Endothelial cell of umbilical vein (primary cell): ENCODE data around the gene SLC22A9. TPM values are rescaled to one million over a fixed set of nuclear protein-coding genes. Genes with fewer than 3 reads are reported as not detected.

Source experiments
- BruUV-seq: library from RNA; stranded (reverse); fragments of 400-500 nt; replicated peaks from 2 replicates; lab custom pipeline; 2021; lab: Mats Ljungman, UMichigan
- CTCF ChIA-PET: fragments of 300-600, 350-600 bp; sonication (Branson Sonifier 250); formaldehyde crosslinking; loops from one replicate; lab custom pipeline; 2021; ENCODE audit warnings: antibody characterized with exemption, inconsistent platforms; lab: Charles Lee
- POLR2A ChIA-PET: fragments of 300-600, 350-600 bp; sonication (Branson Sonifier 250); formaldehyde crosslinking; loops from one replicate; lab custom pipeline; 2021; ENCODE audit warnings: antibody characterized with exemption, inconsistent platforms; lab: Charles Lee
- DNase-seq: peaks from one replicate; pipeline ENCODE4 v3.0.0-alpha.2; 2011; ENCODE audit warnings: low read depth, low spot score
- FAIRE-seq: peaks from 2 replicates; lab custom pipeline; 2011; peaks lifted over from hg19 to GRCh38; lab: Jason Lieb, UNC
- H2AFZ ChIP-seq: 2 replicates; pipeline ENCODE4 v1.6.0; 2012; ENCODE audit warnings: low read depth, low read length, control low read depth, inconsistent platforms
- H3K27ac ChIP-seq: 2 replicates; pipeline ENCODE4 v1.5.1; 2011; ENCODE audit warnings: low read depth, mild to moderate bottlenecking, control low read depth, low read length, moderate library complexity; ENCODE audit not compliant: insufficient read depth
- H3K27me3 ChIP-seq, 2 experiments: 2 replicates each; pipeline versions ENCODE4 v1.6.0 to v1.6.1; 2011; ENCODE audit warnings: low read length in 2 of 2, mixed read lengths in 1 of 2; ENCODE audit not compliant: control insufficient read depth in 2 of 2, insufficient read depth in 2 of 2
- H3K36me3 ChIP-seq, 2 experiments: 2 replicates in 1 of 2; 3 replicates in 1 of 2; pipeline ENCODE4 v1.5.1; 2011; ENCODE audit warnings: low read length in 2 of 2, mild to moderate bottlenecking in 1 of 2, moderate library complexity in 1 of 2; ENCODE audit not compliant: control insufficient read depth in 2 of 2, insufficient read depth in 2 of 2; ENCODE audit errors: extremely low read depth in 1 of 2
- H3K4me1 ChIP-seq: 3 replicates; pipeline ENCODE4 v1.5.1; 2011; ENCODE audit warnings: mild to moderate bottlenecking, low read length; ENCODE audit not compliant: control insufficient read depth, insufficient read depth; ENCODE audit errors: extremely low read depth
- H3K4me2 ChIP-seq: 2 replicates; pipeline ENCODE4 v1.6.1; 2011; ENCODE audit warnings: low read length, control low read depth, mixed read lengths; ENCODE audit not compliant: insufficient read depth
- H3K4me3 ChIP-seq, 3 experiments: fragments of 200-600 bp in 1 of 3; sonication (generic), shearing (Covaris generic) in 1 of 3; replicated peaks in 1 of 3; 2 replicates each; pipeline ENCODE4 v1.5.1; 2011 to 2016; ENCODE audit warnings: control low read depth in 3 of 3, low read length in 3 of 3, mild to moderate bottlenecking in 2 of 3, inconsistent platforms in 1 of 3, low read depth in 1 of 3, moderate library complexity in 1 of 3; ENCODE audit not compliant: insufficient read depth in 1 of 3
- H3K79me2 ChIP-seq: 2 replicates; pipeline ENCODE4 v1.6.0; 2012; ENCODE audit warnings: low read length, inconsistent platforms; ENCODE audit not compliant: control insufficient read depth, insufficient read depth
- H3K9ac ChIP-seq: replicated peaks from 2 replicates; pipeline ENCODE3; 2011; ENCODE audit warnings: low read length, control low read depth; ENCODE audit not compliant: insufficient read depth; ENCODE audit errors: extremely low read depth
- H3K9me1 ChIP-seq: replicated peaks from 3 replicates; pipeline ENCODE4 v1.6.0; 2011; ENCODE audit warnings: mild to moderate bottlenecking, low read length; ENCODE audit not compliant: control insufficient read depth, insufficient read depth; ENCODE audit errors: extremely low read depth
- H3K9me3 ChIP-seq: replicated peaks from 2 replicates; pipeline ENCODE4 v1.5.1; 2012; ENCODE audit warnings: low read length, inconsistent platforms; ENCODE audit not compliant: control insufficient read depth, insufficient read depth
- H4K20me1 ChIP-seq: replicated peaks from 2 replicates; pipeline ENCODE3; 2011; ENCODE audit warnings: mild to moderate bottlenecking, low read length; ENCODE audit not compliant: control insufficient read depth, insufficient read depth; ENCODE audit errors: extremely low read depth
- CTCF ChIP-seq, 2 donors: IDR thresholded peaks; 1 replicate in 1 of 2; 2 replicates in 1 of 2; pipeline ENCODE4 v1.5.1; 2011; ENCODE audit warnings: low read length in 2 of 2, mild to moderate bottlenecking in 2 of 2, moderate library complexity in 2 of 2, control low read depth in 1 of 2, inconsistent platforms in 1 of 2, low read depth in 1 of 2; ENCODE audit not compliant: insufficient read depth in 1 of 2; ENCODE audit errors: extremely low read depth in 1 of 2
- EZH2 ChIP-seq: IDR thresholded peaks from 2 replicates; pipeline ENCODE4 v1.6.1; 2012; ENCODE audit warnings: borderline replicate concordance, low read depth, mild to moderate bottlenecking, moderate library complexity, low read length, inconsistent platforms; ENCODE audit not compliant: severe bottlenecking
- FOS ChIP-seq: IDR thresholded peaks from 2 replicates; pipeline ENCODE4 v1.6.1; 2011; ENCODE audit warnings: mild to moderate bottlenecking, low read length, moderate library complexity, borderline replicate concordance; ENCODE audit not compliant: insufficient read depth
- GATA2 ChIP-seq: IDR thresholded peaks from 2 replicates; pipeline ENCODE4 v1.7.0; 2011; ENCODE audit warnings: low read depth, mild to moderate bottlenecking, moderate library complexity, mixed read lengths, low read length; ENCODE audit not compliant: insufficient read length, insufficient read depth
- JUN ChIP-seq: IDR thresholded peaks from 2 replicates; pipeline ENCODE4 v1.6.1; 2011; ENCODE audit warnings: borderline replicate concordance, low read depth; ENCODE audit not compliant: insufficient read length, insufficient read depth
- MAX ChIP-seq: IDR thresholded peaks from 2 replicates; pipeline ENCODE4 v1.6.1; 2011; ENCODE audit not compliant: insufficient read depth, insufficient read length
- MYC ChIP-seq: IDR thresholded peaks from one replicate; pipeline ENCODE4 v1.6.1; 2011; ENCODE audit warnings: mild to moderate bottlenecking, low read depth, low read length
- POLR2A ChIP-seq: IDR thresholded peaks from 2 replicates; pipeline ENCODE4 v1.6.1; 2012; ENCODE audit warnings: low read depth, mild to moderate bottlenecking, control low read depth, low read length
- POLR2AphosphoS5 ChIP-seq: IDR thresholded peaks from 2 replicates; pipeline ENCODE4 v1.6.1; 2012; ENCODE audit warnings: low read depth, mild to moderate bottlenecking, control low read depth, low read length, moderate library complexity; ENCODE audit not compliant: insufficient read depth
- dilution Hi-C: fragments of 300-500 bp; cut with MboI; formaldehyde crosslinking; loops from one replicate; pipeline ENCODE4 v1.15.0; 2019; ENCODE audit warnings: low sequenced_read_pairs; ENCODE audit not compliant: extremely low pct_ligation_motif_present
- intact Hi-C: fragments of 100-400 bp; cut with micrococcal nuclease; formaldehyde crosslinking; loops from one replicate; pipeline ENCODE4 v1.10.0; 2022
- polyA plus RNA-seq, 4 experiments: library from polyadenylated mRNA; depleted of rRNA in 3 of 4; stranded (reverse) in 3 of 4; unstranded in 1 of 4; fragments of >200 nt; gene quantifications; 2 replicates each; pipeline versions ENCODE4 v1.2.1 to v1.2.3, GENCODE V29; 2011 to 2012; ENCODE audit warnings: missing spikeins in 1 of 4
- total RNA-seq: library from RNA; stranded (reverse); gene quantifications from 2 replicates; pipeline ENCODE4 v1.2.3, GENCODE V29; 2021

SLC22A9 gene
- total and polyA plus RNA-seq, 2 donors (not counting 3 experiments of a cell fraction or from before 2014, with no cell fraction given), result not detected

GRCh38 chr11:63448646-63449045 lies 79.1 kb downstream of the SLC22A9 start:
- H3K36me3 ChIP-seq, result no peaks in the 10 kb centered on the region
- H3K4me2 ChIP-seq, result no peak overlapping the region
- no peaks in the 10 kb centered on the region for H3K4me1 ChIP-seq
- H3K27me3 ChIP-seq, result peaks cover 3 to 5% of the 10 kb centered on the region in 2 experiments
- CTCF ChIA-PET, result no interaction called here
- no peaks in the 10 kb centered on the region for H4K20me1 ChIP-seq
- no peaks in the 10 kb centered on the region for H3K9me3 ChIP-seq
- no peak overlapping the region for H3K27ac ChIP-seq
- no peak for FAIRE-seq
- intact Hi-C loops, result no loop called here
- POLR2A ChIA-PET, result no interaction called here
- no peak overlapping the region for H3K9ac ChIP-seq
- H3K4me3 ChIP-seq, result no peak overlapping the region
- no peaks in the 10 kb centered on the region for H3K79me2 ChIP-seq
- H2AFZ ChIP-seq, result no peak overlapping the region
- TF ChIP-seq GATA2 (no peak), POLR2A (no peak), MYC (no peak), EZH2 (no peak), MAX (no peak), FOS (no peak)
- no peak for DNase-seq
- H3K9me1 ChIP-seq, result no peaks in the 10 kb centered on the region
- dilution Hi-C loops, result no loop called here
- no TSS peak for BruUV-seq

GRCh38 chr11:63459586-63459985 lies 90.0 kb downstream of the SLC22A9 start:
- no peak overlapping the region for H3K27ac ChIP-seq
- no peak overlapping the region for H3K4me3 ChIP-seq
- dilution Hi-C loops, result no loop called here
- H2AFZ ChIP-seq, result no peak overlapping the region
- H4K20me1 ChIP-seq, result no peaks in the 10 kb centered on the region
- intact Hi-C loops, result no loop called here
- TF ChIP-seq MAX (no peak), CTCF (IDR thresholded peaks at IDR 0.05; ENCODE audit: extremely low read depth in 1 of 2, insufficient read depth in 1 of 2, low read depth in 1 of 2, low read length in 2 of 2) (no peak), POLR2A (no peak), JUN (no peak), GATA2 (no peak), MYC (no peak), FOS (no peak), POLR2AphosphoS5 (no peak)
- POLR2A ChIA-PET, result no interaction called here
- no peak overlapping the region for H3K9ac ChIP-seq
- H3K9me1 ChIP-seq, result no peaks in the 10 kb centered on the region
- H3K27me3 ChIP-seq, result peaks cover 3 to 12% of the 10 kb centered on the region in 2 experiments
- no peaks in the 10 kb centered on the region for H3K36me3 ChIP-seq
- H3K79me2 ChIP-seq, result no peaks in the 10 kb centered on the region
- BruUV-seq, result no TSS peak
- no peaks in the 10 kb centered on the region for H3K9me3 ChIP-seq
- H3K4me2 ChIP-seq, result no peak overlapping the region
- CTCF ChIA-PET, result interaction anchor here (0.6 kb wide), 1 partner anchor 437 kb away, joined by 3 read pairs; no protein-coding TSS in a partner anchor
- no peaks in the 10 kb centered on the region for H3K4me1 ChIP-seq
- FAIRE-seq (no peak), DNase-seq (no peak)
